Mesendoderm (in vitro differentiated cells): ENCODE results near the gene GSTO2.

Experiments
- DNase-seq: peaks from one replicate; pipeline ENCODE4 v3.0.0; 2013
- H2AK5ac ChIP-seq: 2 replicates; pipeline ENCODE4 v1.6.1; 2013; ENCODE audit warnings: low read length, inconsistent platforms
- H2BK120ac ChIP-seq: 2 replicates; pipeline ENCODE4 v1.6.1; 2013; ENCODE audit warnings: low read depth, mild to moderate bottlenecking, low read length, moderate library complexity, mixed read lengths
- H2BK15ac ChIP-seq: replicated peaks from 2 replicates; pipeline ENCODE4 v1.6.1; 2013; ENCODE audit warnings: low read depth, mild to moderate bottlenecking, moderate library complexity
- H2BK5ac ChIP-seq: 2 replicates; pipeline ENCODE4 v1.6.1; 2013; ENCODE audit warnings: low read length, inconsistent platforms
- H3K18ac ChIP-seq: 2 replicates; pipeline ENCODE4 v1.6.1; 2013; ENCODE audit warnings: mild to moderate bottlenecking, low read length, mixed read lengths
- H3K23ac ChIP-seq: one replicate; pipeline ENCODE4 v1.6.1; 2013; ENCODE audit warnings: low read length
- H3K27ac ChIP-seq: 2 replicates; pipeline ENCODE4 v1.5.1; 2013; ENCODE audit warnings: low read depth, mild to moderate bottlenecking, inconsistent platforms, low read length, moderate library complexity
- H3K27me3 ChIP-seq: 2 replicates; pipeline ENCODE4 v1.6.1; 2013; ENCODE audit warnings: low read length, control low read depth, mild to moderate bottlenecking, inconsistent platforms; ENCODE audit not compliant: insufficient read depth, poor library complexity
- H3K36me3 ChIP-seq: 2 replicates; pipeline ENCODE4 v1.6.1; 2013; ENCODE audit warnings: low read length, inconsistent platforms; ENCODE audit not compliant: control insufficient read depth, insufficient read depth
- H3K4ac ChIP-seq: one replicate; pipeline ENCODE4 v1.6.1; 2013; ENCODE audit warnings: low read depth, mild to moderate bottlenecking, low read length, moderate library complexity
- H3K4me1 ChIP-seq: 2 replicates; pipeline ENCODE4 v1.6.1; 2013; ENCODE audit warnings: low read depth, low read length, inconsistent platforms; ENCODE audit not compliant: control insufficient read depth
- H3K4me2 ChIP-seq: 2 replicates; pipeline ENCODE4 v1.6.1; 2013; ENCODE audit warnings: low read length
- H3K4me3 ChIP-seq: 2 replicates; pipeline ENCODE4 v1.5.1; 2013; ENCODE audit warnings: mild to moderate bottlenecking, low read length
- H3K56ac ChIP-seq: one replicate; pipeline ENCODE4 v1.6.1; 2013; ENCODE audit warnings: low read length
- H3K79me1 ChIP-seq: 2 replicates; pipeline ENCODE4 v1.6.1; 2013; ENCODE audit warnings: low read length, inconsistent platforms
- H3K79me2 ChIP-seq: 2 replicates; pipeline ENCODE4 v1.6.1; 2013; ENCODE audit warnings: mild to moderate bottlenecking, low read length; ENCODE audit not compliant: control insufficient read depth, insufficient read depth
- H3K9ac ChIP-seq: 2 replicates; pipeline ENCODE4 v1.6.1; 2013; ENCODE audit warnings: low read length, inconsistent platforms
- H4K5ac ChIP-seq: one replicate; pipeline ENCODE4 v1.6.1; 2013; ENCODE audit warnings: low read length
- H4K8ac ChIP-seq: one replicate; pipeline ENCODE4 v1.6.1; 2013; ENCODE audit warnings: low read depth, mild to moderate bottlenecking, control low read depth, low read length, moderate library complexity
- WGBS: extraction: QIAGEN DNeasy Blood & Tissue Kit; methylation state at CpG from one replicate; pipeline ENCODE4 v1.1.7; 2013; ENCODE audit warnings: low lambda C conversion rate, missing lambda C conversion rate; ENCODE audit not compliant: insufficient coverage; ENCODE audit errors: extremely low coverage; 5-methylcytosine and 5-hydroxymethylcytosine counted together

GSTO2 gene

DNA sequence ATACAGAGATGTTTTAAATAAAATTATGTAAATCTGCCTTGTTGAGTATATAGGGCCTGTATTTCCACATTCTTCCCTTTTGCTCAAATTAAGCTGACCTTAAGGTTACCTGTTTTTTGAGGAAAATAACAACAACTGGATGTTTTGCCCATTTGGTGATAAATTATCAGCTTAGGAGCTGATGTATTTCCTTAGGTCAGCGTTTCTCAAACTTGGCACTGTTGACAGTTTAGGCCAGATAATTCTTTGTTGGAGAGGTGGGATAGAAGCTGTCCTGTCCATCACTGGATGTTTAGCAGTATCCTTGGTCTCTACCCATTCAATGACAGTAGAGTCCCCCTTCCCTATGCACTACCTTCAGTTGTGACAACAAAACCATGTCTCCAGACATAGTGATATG is 7.2 kb downstream of the GSTO2 start:
- no peaks in the 10 kb centered on the region for H3K79me1 ChIP-seq
- H2BK5ac ChIP-seq = no peak overlapping the region
- no peak overlapping the region for H3K4ac ChIP-seq
- H2BK15ac ChIP-seq = no peak overlapping the region
- no peak for DNase-seq
- peaks cover 5% of the 10 kb centered on the region for H3K4me1 ChIP-seq
- no peak overlapping the region for H4K8ac ChIP-seq
- H3K23ac ChIP-seq = no peak overlapping the region
- WGBS = no CpG with 5 or more reads among the region's 1 CpG
- no peaks in the 10 kb centered on the region for H3K36me3 ChIP-seq
- H3K9ac ChIP-seq = no peak overlapping the region
- no peak overlapping the region for H2BK120ac ChIP-seq
- no peak overlapping the region for H3K56ac ChIP-seq
- no peaks in the 10 kb centered on the region for H3K79me2 ChIP-seq
- H4K5ac ChIP-seq = no peak overlapping the region
- no peak overlapping the region for H3K18ac ChIP-seq
- H3K4me2 ChIP-seq = no peak overlapping the region
- no peaks in the 10 kb centered on the region for H3K27me3 ChIP-seq
- no peak overlapping the region for H2AK5ac ChIP-seq
- no peak overlapping the region for H3K27ac ChIP-seq
- no peak overlapping the region for H3K4me3 ChIP-seq

DNA sequence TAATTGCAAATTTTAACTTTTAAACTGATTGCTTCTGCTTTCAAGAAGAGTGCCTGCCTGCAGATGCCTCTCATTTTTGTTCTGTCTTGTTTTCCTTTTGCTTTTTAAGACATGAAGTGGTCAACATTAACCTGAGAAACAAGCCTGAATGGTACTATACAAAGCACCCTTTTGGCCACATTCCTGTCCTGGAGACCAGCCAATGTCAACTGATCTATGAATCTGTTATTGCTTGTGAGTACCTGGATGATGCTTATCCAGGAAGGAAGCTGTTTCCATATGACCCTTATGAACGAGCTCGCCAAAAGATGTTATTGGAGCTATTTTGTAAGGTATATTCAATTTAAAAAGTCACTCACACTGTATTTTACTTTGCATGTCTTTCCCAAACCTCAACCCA is 8.8 kb downstream of the GSTO2 start:
- H2BK15ac ChIP-seq = no peak overlapping the region
- H3K79me2 ChIP-seq = no peaks in the 10 kb centered on the region
- no peak overlapping the region for H3K4me2 ChIP-seq
- H3K56ac ChIP-seq = no peak overlapping the region
- no CpG with 5 or more reads among the region's 2 CpGs for WGBS
- no peaks in the 10 kb centered on the region for H3K79me1 ChIP-seq
- no peak overlapping the region for H3K9ac ChIP-seq
- no peak overlapping the region for H2AK5ac ChIP-seq
- H3K27me3 ChIP-seq = no peaks in the 10 kb centered on the region
- no peak overlapping the region for H4K5ac ChIP-seq
- H3K4ac ChIP-seq = no peak overlapping the region
- H2BK120ac ChIP-seq = no peak overlapping the region
- H3K36me3 ChIP-seq = no peaks in the 10 kb centered on the region
- no peak overlapping the region for H3K23ac ChIP-seq
- H3K18ac ChIP-seq = no peak overlapping the region
- DNase-seq = no peak
- H2BK5ac ChIP-seq = no peak overlapping the region
- no peak overlapping the region for H3K27ac ChIP-seq
- H3K4me3 ChIP-seq = no peak overlapping the region
- H3K4me1 ChIP-seq = peaks cover 5% of the 10 kb centered on the region
- no peak overlapping the region for H4K8ac ChIP-seq

DNA sequence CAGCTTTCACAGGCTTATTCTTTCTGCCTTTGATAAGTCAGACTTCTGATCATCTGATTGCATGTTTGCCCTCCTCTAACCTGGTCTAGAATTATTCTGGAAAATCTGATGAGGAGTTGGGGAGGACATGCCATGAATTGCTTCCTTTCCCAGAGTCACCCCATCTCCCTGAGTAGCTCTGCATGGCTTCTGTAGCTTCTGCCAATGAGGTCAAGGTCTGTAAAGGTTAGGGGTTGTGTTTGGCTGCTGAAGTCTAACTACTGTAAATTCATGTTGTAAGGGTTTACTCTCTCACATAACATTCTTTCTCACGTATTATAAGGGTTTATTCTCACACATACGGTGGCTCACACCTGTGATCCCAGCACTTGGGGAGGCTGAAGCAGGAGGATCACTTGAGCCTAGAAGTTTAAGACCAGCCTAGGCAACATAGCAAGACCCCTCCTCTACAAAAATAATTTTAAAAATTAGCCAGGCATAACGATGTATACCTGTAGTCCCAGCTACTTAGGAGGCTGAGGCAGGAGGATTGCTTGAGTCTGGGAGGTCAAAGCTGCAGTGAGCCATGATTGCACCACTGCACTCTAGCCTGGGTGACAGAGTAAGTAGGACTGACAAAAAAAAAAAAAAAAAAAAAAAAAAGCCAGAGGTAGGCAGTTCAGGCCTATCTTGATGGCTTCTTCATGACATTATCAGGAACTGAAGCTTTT is 10.7 kb downstream of the GSTO2 start:
- H3K27me3 ChIP-seq = no peaks in the 10 kb centered on the region
- H3K27ac ChIP-seq = no peak overlapping the region
- no peak overlapping the region for H2BK5ac ChIP-seq
- no peak overlapping the region for H2AK5ac ChIP-seq
- no peak overlapping the region for H2BK15ac ChIP-seq
- H4K5ac ChIP-seq = no peak overlapping the region
- no peak overlapping the region for H3K56ac ChIP-seq
- H4K8ac ChIP-seq = no peak overlapping the region
- WGBS = no CpG with 5 or more reads among the region's 3 CpGs
- H3K79me1 ChIP-seq = no peaks in the 10 kb centered on the region
- no peaks in the 10 kb centered on the region for H3K36me3 ChIP-seq
- no peak overlapping the region for H3K9ac ChIP-seq
- peaks cover 5% of the 10 kb centered on the region for H3K4me1 ChIP-seq
- no peak overlapping the region for H3K4me2 ChIP-seq
- H3K4ac ChIP-seq = no peak overlapping the region
- H3K18ac ChIP-seq = no peak overlapping the region
- no peak for DNase-seq
- no peak overlapping the region for H2BK120ac ChIP-seq
- H3K23ac ChIP-seq = no peak overlapping the region
- no peaks in the 10 kb centered on the region for H3K79me2 ChIP-seq
- no peak overlapping the region for H3K4me3 ChIP-seq

DNA sequence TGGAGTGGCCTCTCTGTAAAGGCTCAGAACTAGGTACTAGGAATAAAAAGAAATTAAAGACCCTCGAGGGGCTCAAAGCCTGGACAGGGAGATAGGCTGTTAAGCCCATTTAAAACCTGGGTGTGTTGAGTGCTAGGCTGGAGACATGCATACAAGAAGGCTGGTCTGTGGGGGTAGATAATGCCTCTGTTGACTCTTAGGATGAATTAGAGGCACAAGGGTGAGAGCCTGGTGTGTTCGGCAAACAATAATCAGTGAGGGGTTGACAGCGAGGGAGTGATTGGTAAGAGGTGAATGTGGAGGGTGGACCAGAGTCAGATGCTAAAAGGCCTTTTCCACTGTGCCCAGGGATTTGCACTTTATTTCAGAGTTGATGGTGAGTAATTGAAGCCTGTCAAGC is 12.7 kb downstream of the GSTO2 start:
- no peak overlapping the region for H3K4me2 ChIP-seq
- no peak overlapping the region for H3K4ac ChIP-seq
- no peak overlapping the region for H3K9ac ChIP-seq
- no peak overlapping the region for H3K23ac ChIP-seq
- no peak overlapping the region for H3K4me3 ChIP-seq
- DNase-seq = no peak
- no peak overlapping the region for H3K27ac ChIP-seq
- WGBS = no CpG with 5 or more reads among the region's 3 CpGs
- no peak overlapping the region for H3K56ac ChIP-seq
- H3K27me3 ChIP-seq = no peaks in the 10 kb centered on the region
- H3K79me2 ChIP-seq = no peaks in the 10 kb centered on the region
- H3K36me3 ChIP-seq = no peaks in the 10 kb centered on the region
- H3K18ac ChIP-seq = no peak overlapping the region
- H2AK5ac ChIP-seq = no peak overlapping the region
- no peak overlapping the region for H2BK5ac ChIP-seq
- no peaks in the 10 kb centered on the region for H3K4me1 ChIP-seq
- no peak overlapping the region for H2BK15ac ChIP-seq
- no peak overlapping the region for H2BK120ac ChIP-seq
- H3K79me1 ChIP-seq = no peaks in the 10 kb centered on the region
- H4K8ac ChIP-seq = no peak overlapping the region
- no peak overlapping the region for H4K5ac ChIP-seq

DNA sequence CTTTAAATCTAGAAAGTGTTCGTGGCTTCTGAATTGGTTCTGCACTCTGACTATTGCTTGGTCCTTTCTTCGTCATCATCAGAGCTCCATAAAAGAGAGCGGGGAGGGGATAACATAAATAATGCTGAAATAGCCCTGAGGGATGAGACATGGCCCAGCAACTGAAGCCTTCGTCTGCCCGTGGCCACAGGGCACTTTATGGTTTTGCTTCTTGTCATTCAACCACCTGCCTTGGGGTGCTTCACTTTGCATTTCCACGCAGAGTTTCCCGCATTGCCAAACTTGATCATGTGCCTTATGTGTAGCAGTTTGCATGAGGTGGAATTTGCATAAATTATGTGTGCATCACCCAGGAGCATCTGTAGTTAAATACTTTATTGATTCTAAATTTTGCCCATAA is 15.9 kb downstream of the GSTO2 start:
- no peak overlapping the region for H3K9ac ChIP-seq
- H3K4me3 ChIP-seq = no peak overlapping the region
- no peak overlapping the region for H2AK5ac ChIP-seq
- WGBS = no CpG with 5 or more reads among the region's 7 CpGs
- H3K4ac ChIP-seq = no peak overlapping the region
- H3K27ac ChIP-seq = no peak overlapping the region
- no peak overlapping the region for H4K5ac ChIP-seq
- no peak overlapping the region for H3K18ac ChIP-seq
- no peak overlapping the region for H4K8ac ChIP-seq
- H2BK5ac ChIP-seq = no peak overlapping the region
- H3K56ac ChIP-seq = no peak overlapping the region
- H3K36me3 ChIP-seq = no peaks in the 10 kb centered on the region
- no peak overlapping the region for H2BK120ac ChIP-seq
- H3K79me2 ChIP-seq = no peaks in the 10 kb centered on the region
- no peak for DNase-seq
- H3K79me1 ChIP-seq = no peaks in the 10 kb centered on the region
- no peaks in the 10 kb centered on the region for H3K4me1 ChIP-seq
- no peaks in the 10 kb centered on the region for H3K27me3 ChIP-seq
- H2BK15ac ChIP-seq = no peak overlapping the region
- H3K4me2 ChIP-seq = no peak overlapping the region
- H3K23ac ChIP-seq = no peak overlapping the region

DNA sequence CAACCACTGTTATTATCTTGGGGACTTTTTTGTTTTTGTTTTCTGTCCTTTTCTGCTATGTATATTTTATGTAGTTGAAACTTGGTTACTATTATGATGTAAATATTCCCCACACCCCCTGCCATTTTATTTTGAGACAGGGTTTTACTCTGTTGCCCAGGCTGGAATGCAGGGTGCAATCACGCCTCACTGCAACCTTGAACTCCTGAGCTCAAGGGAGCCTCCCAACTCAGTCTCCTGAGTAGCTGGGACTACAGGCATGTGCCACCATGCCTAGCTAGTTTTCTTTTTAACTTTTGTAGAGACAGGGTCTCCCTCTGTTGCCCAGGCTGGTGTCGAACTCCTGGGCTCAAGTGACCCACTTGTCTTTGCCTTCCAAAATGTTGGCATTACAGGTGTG is 18.0 kb downstream of the GSTO2 start:
- no peak overlapping the region for H3K9ac ChIP-seq
- H3K56ac ChIP-seq = no peak overlapping the region
- no CpG with 5 or more reads among the region's 2 CpGs for WGBS
- DNase-seq = no peak
- H3K18ac ChIP-seq = no peak overlapping the region
- no peak overlapping the region for H3K4me3 ChIP-seq
- H2BK120ac ChIP-seq = no peak overlapping the region
- H2BK15ac ChIP-seq = no peak overlapping the region
- no peak overlapping the region for H3K23ac ChIP-seq
- H4K8ac ChIP-seq = no peak overlapping the region
- H3K79me1 ChIP-seq = no peaks in the 10 kb centered on the region
- no peak overlapping the region for H2BK5ac ChIP-seq
- no peaks in the 10 kb centered on the region for H3K27me3 ChIP-seq
- H3K4me1 ChIP-seq = peaks cover 1% of the 10 kb centered on the region
- no peak overlapping the region for H4K5ac ChIP-seq
- H3K79me2 ChIP-seq = no peaks in the 10 kb centered on the region
- no peak overlapping the region for H3K27ac ChIP-seq
- no peak overlapping the region for H2AK5ac ChIP-seq
- no peak overlapping the region for H3K4me2 ChIP-seq
- no peaks in the 10 kb centered on the region for H3K36me3 ChIP-seq
- H3K4ac ChIP-seq = no peak overlapping the region
